Measurements from ENCODE around the gene CEACAM18.

- no peak for TF ChIP-seq EP300 (IDR thresholded peaks at IDR 0.05; ENCODE audit: borderline replicate concordance in 1 of 2, control insufficient read depth in 1 of 2, low read depth in 2 of 2, low read length in 2 of 2)
- TF ChIP-seq CHD2 (IDR thresholded peaks at IDR 0.05; ENCODE audit: borderline replicate concordance, low read depth, low read length) = no peak
- no peak for TF ChIP-seq CTCF (IDR thresholded peaks at IDR 0.05 in 2 of 3, conservative IDR thresholded peaks at IDR 0.05 in 1 of 3; ENCODE audit: control insufficient read depth in 2 of 3, extremely low read depth in 1 of 3, insufficient read depth in 1 of 3, low read depth in 3 of 3, low read length in 3 of 3)
- no peak for TF ChIP-seq ZBTB40 (IDR thresholded peaks at IDR 0.05; ENCODE audit: borderline replicate concordance)
- no peak for TF ChIP-seq ELK1 (IDR thresholded peaks at IDR 0.05; ENCODE audit: low read depth, low read length)
- no peak for TF ChIP-seq MAX (IDR thresholded peaks at IDR 0.05; ENCODE audit: low read depth, low read length)
- no peak for TF ChIP-seq GABPA (IDR thresholded peaks at IDR 0.05; ENCODE audit: low read depth)
- TF ChIP-seq HDAC2 (IDR thresholded peaks at IDR 0.05) = no peak
- no peak for TF ChIP-seq RAD21 (IDR thresholded peaks at IDR 0.05; ENCODE audit: insufficient read depth, low read depth, low read length)
- no peak for TF ChIP-seq POLR2A (IDR thresholded peaks at IDR 0.05; ENCODE audit: low read depth, low read length)
- no peak for TF ChIP-seq TAF1 (IDR thresholded peaks at IDR 0.05; ENCODE audit: borderline replicate concordance, low read depth, low read length)
Observed at GRCh38 chr19:51467864-51468544, 10.3 kb upstream of the CEACAM18 start.

All from GM12878 (cell line).